ENCODE data around the gene PPP1R16B. TPM values are rescaled to one million over a fixed set of nuclear protein-coding genes. Genes with fewer than 3 reads are reported as not detected.

The PPP1R16B gene
- total and polyA plus RNA-seq, 10 of the 15 experiments (the other 5 are each of a cell fraction or from before 2014, with no cell fraction given): 13.4 to 90.2 (median 66.7) TPM

GRCh38 chr20:38880952-38881735 is 75.6 kb downstream of the PPP1R16B start:
- intact Hi-C loops (cut with micrococcal nuclease; ENCODE audit: unreplicated experiment): no loop called here
- ChIA-PET SMC1A (ENCODE audit: uncharacterized antibody, unreplicated experiment) (interaction anchor here (0.6 to 16.9 kb wide), 9 partner anchors 8 to 129 kb away, joined by 3 to 248 read pairs (median 3); partner anchors contain the start of gene DHX35), POLR2A (interaction anchor here (0.6 to 4.0 kb wide), 4 partner anchors 10 to 112 kb away, joined by 4 to 27 read pairs (median 5); no protein-coding TSS in a partner anchor), RAD21 (ENCODE audit: unreplicated experiment) (interaction anchor here (0.6 to 14.5 kb wide), 5 partner anchors 8 to 65 kb away, joined by 3 to 205 read pairs (median 5); no protein-coding TSS in a partner anchor), CTCF (interaction anchor here (1.1 to 14.0 kb wide), 7 partner anchors 12 to 155 kb away, joined by 3 to 183 read pairs (median 8); partner anchors contain the start of gene PPP1R16B)
- Histone ChIP-seq H3K9ac (ENCODE audit: control insufficient read depth, insufficient read depth, low read length) (no peak overlapping the region), H2AFZ (ENCODE audit: control insufficient read depth, low read depth, low read length) (no peak overlapping the region), H3K36me3 (ENCODE audit: control insufficient read depth in 2 of 2, insufficient read depth in 2 of 2, low read length in 1 of 2) (peaks cover 22 to 24% of the 10 kb centered on the region in 2 experiments), H3K27me3 (replicated peaks in 1 of 2; ENCODE audit: control insufficient read depth in 2 of 2, insufficient read depth in 2 of 2, low read length in 1 of 2) (no peaks in the 10 kb centered on the region), H4K20me1 (ENCODE audit: control insufficient read depth, insufficient read depth) (no peaks in the 10 kb centered on the region; the same call in 1 of the 2 replicates), H3K79me2 (ENCODE audit: control insufficient read depth, insufficient read depth, low read length) (peaks cover 78% of the 10 kb centered on the region), H3K9me3 (replicated peaks; ENCODE audit: control insufficient read depth, insufficient read depth, low read length) (no peaks in the 10 kb centered on the region), H3K27ac (ENCODE audit: control insufficient read depth, insufficient read depth) (peak overlapping the region; percentile 49), H3K4me1 (ENCODE audit: control insufficient read depth, insufficient read depth, low read length) (peaks cover 54% of the 10 kb centered on the region), H3K4me2 (ENCODE audit: control insufficient read depth, insufficient read depth) (peak overlapping the region; percentile 72), H3K4me3 (no peak overlapping the region)
- 25% methylated on average over 14 of the region's 14 CpGs for WGBS (ENCODE audit: insufficient coverage, insufficient replicate concordance, low lambda C conversion rate, missing lambda C conversion rate)
- peak; percentile 49 for ATAC-seq
- DNase-seq (ENCODE audit: low read depth, low spot score): no peak
- in situ Hi-C loops (cut with MboI): no loop called here
- no peak for FAIRE-seq
- BruUV-seq (replicated peaks): no TSS peak
- no peak for TF ChIP-seq NFIC (IDR thresholded peaks at IDR 0.05; ENCODE audit: low read depth, low read length)
- TF ChIP-seq CTCF (IDR thresholded peaks at IDR 0.05 in 2 of 3, conservative IDR thresholded peaks at IDR 0.05 in 1 of 3; ENCODE audit: control insufficient read depth in 2 of 3, extremely low read depth in 1 of 3, insufficient read depth in 1 of 3, low read depth in 3 of 3, low read length in 3 of 3): no peak
- TF ChIP-seq IKZF2 (IDR thresholded peaks at IDR 0.05): peak in 1 of 2 experiments; percentile 15; a peak in 1 of 4 replicates
- TF ChIP-seq ESRRA (IDR thresholded peaks at IDR 0.05; ENCODE audit: low read length): no peak
- TF ChIP-seq CBX5 (IDR thresholded peaks at IDR 0.05; ENCODE audit: low read depth): no peak
- TF ChIP-seq ZBTB11 (CRISPR knock-in tag; IDR thresholded peaks at IDR 0.05): no peak
- TF ChIP-seq STAT1 (conservative IDR thresholded peaks at IDR 0.05): no peak
- no peak for TF ChIP-seq GATAD2B (conservative IDR thresholded peaks at IDR 0.05; ENCODE audit: low read depth)
- no peak for TF ChIP-seq PAX8 (IDR thresholded peaks at IDR 0.05)
- no peak for TF ChIP-seq CHD2 (IDR thresholded peaks at IDR 0.05; ENCODE audit: borderline replicate concordance, low read depth, low read length)
- no peak for TF ChIP-seq IRF3 (IDR thresholded peaks at IDR 0.05)
- no peak for TF ChIP-seq NFYB (IDR thresholded peaks at IDR 0.05; ENCODE audit: insufficient read depth, low read depth, low read length)
- TF ChIP-seq BCLAF1 (IDR thresholded peaks at IDR 0.05): no peak

Measured in GM12878 (cell line).